OCI-LY1 (cell line): ENCODE measurements around the gene SRSF8.
"Not testable (repeated sequence)": the region's sequence is repeated elsewhere in the genome, so short reads cannot be mapped to it uniquely, and the experiment has no call there.

Experiments used
- H2AFZ ChIP-seq: fragments of 200-600 bp; sonication (generic), shearing (Covaris generic); 2 replicates; pipeline ENCODE4 v1.6.0; 2014; ENCODE audit warnings: antibody characterized with exemption, mild to moderate bottlenecking, low read length
- H3F3A ChIP-seq: fragments of 200-600 bp; sonication (generic), shearing (Covaris generic); 2 replicates; pipeline ENCODE4 v1.6.0; 2014; ENCODE audit warnings: mild to moderate bottlenecking, antibody characterized with exemption, low read length, moderate library complexity; ENCODE audit not compliant: insufficient read depth
- H3K27ac ChIP-seq: fragments of 200-600 bp; sonication (generic); 2 replicates; pipeline ENCODE4 v1.5.1; 2014; ENCODE audit warnings: low read length, mixed run types, mild to moderate bottlenecking, low read depth; ENCODE audit not compliant: poor library complexity, severe bottlenecking
- H3K27me3 ChIP-seq: fragments of 200-600 bp; sonication (generic); 2 replicates; pipeline ENCODE4 v1.6.0; 2014; ENCODE audit warnings: antibody characterized with exemption, mild to moderate bottlenecking, low read length, moderate library complexity; ENCODE audit not compliant: insufficient read depth
- H3K36me3 ChIP-seq: fragments of 200-600 bp; sonication (generic); 2 replicates; pipeline ENCODE4 v1.6.1; 2014; ENCODE audit warnings: mild to moderate bottlenecking, antibody characterized with exemption, low read length, moderate library complexity, mixed read lengths; ENCODE audit not compliant: insufficient read depth
- H3K4me1 ChIP-seq: fragments of 200-600 bp; sonication (generic); 2 replicates; pipeline ENCODE4 v1.5.1; 2014; ENCODE audit warnings: mild to moderate bottlenecking, low read length, moderate library complexity; ENCODE audit not compliant: insufficient read depth, severe bottlenecking
- H3K4me2 ChIP-seq: fragments of 200-600 bp; sonication (generic), shearing (Covaris generic); 2 replicates; pipeline ENCODE4 v1.6.1; 2014; ENCODE audit warnings: low read length
- H3K4me3 ChIP-seq: fragments of 200-600 bp; sonication (generic); 2 replicates; pipeline ENCODE4 v1.5.1; 2014; ENCODE audit warnings: low read length, low read depth, mild to moderate bottlenecking, mixed read lengths; ENCODE audit not compliant: poor library complexity, severe bottlenecking
- H3K79me2 ChIP-seq: fragments of 200-600 bp; shearing (Covaris generic); 2 replicates; pipeline ENCODE4 v1.6.1; 2016; ENCODE audit warnings: mixed run types, low read length, mixed read lengths; ENCODE audit not compliant: insufficient read depth
- H3K9ac ChIP-seq: fragments of 200-600 bp; sonication (generic), shearing (Covaris generic); 2 replicates; pipeline ENCODE4 v1.6.1; 2014; ENCODE audit warnings: mild to moderate bottlenecking, low read length, mixed read lengths
- H3K9me2 ChIP-seq: fragments of 200-600 bp; sonication (generic), shearing (Covaris generic); 2 replicates; pipeline ENCODE4 v1.6.1; 2014; ENCODE audit warnings: low read depth, mild to moderate bottlenecking, low read length, mixed read lengths
- H3K9me3 ChIP-seq: fragments of 200-600 bp; shearing (Covaris generic); 2 replicates; pipeline ENCODE4 v1.6.1; 2014; ENCODE audit warnings: low read length, mixed read lengths
- H4K20me1 ChIP-seq: fragments of 200-600 bp; sonication (generic), shearing (Covaris generic); 2 replicates; pipeline ENCODE4 v1.6.0; 2016; ENCODE audit warnings: mild to moderate bottlenecking, low read length; ENCODE audit not compliant: insufficient read depth
- EZH2 ChIP-seq: fragments of 200-600 bp; sonication (generic), shearing (Covaris generic); IDR thresholded peaks from 2 replicates; pipeline ENCODE4 v1.8.0; 2017; ENCODE audit warnings: borderline replicate concordance, mixed run types, mild to moderate bottlenecking, antibody characterized with exemption, low read length, moderate library complexity, mixed read lengths
- TF ChIP-seq, protein P1 (sequence below): fragments of 200-600 bp; sonication (generic), shearing (Covaris generic); IDR thresholded peaks from 2 replicates; pipeline ENCODE4 v1.5.1; 2017; ENCODE audit warnings: mild to moderate bottlenecking, antibody characterized with exemption, low read length, moderate library complexity, mixed read lengths

Gene SRSF8

GRCh38 chr11:95028357-95028756 is 38.4 kb upstream of the SRSF8 start:
- Histone ChIP-seq H3K4me2 (no peak overlapping the region), H3K9me2 (no peaks in the 10 kb centered on the region), H3K27me3 (no peaks in the 10 kb centered on the region; the same call in 1 of the 2 replicates), H4K20me1 (no peaks in the 10 kb centered on the region), H3K9ac (no peak overlapping the region), H3K27ac (no peak overlapping the region), H3K9me3 (no peaks in the 10 kb centered on the region), H3K79me2 (no peaks in the 10 kb centered on the region), H3K4me1 (no peaks in the 10 kb centered on the region), H3F3A (no peaks in the 10 kb centered on the region), H3K4me3 (no peak overlapping the region), H3K36me3 (no peaks in the 10 kb centered on the region), H2AFZ (no peak overlapping the region)
- TF ChIP-seq, protein P1, sequence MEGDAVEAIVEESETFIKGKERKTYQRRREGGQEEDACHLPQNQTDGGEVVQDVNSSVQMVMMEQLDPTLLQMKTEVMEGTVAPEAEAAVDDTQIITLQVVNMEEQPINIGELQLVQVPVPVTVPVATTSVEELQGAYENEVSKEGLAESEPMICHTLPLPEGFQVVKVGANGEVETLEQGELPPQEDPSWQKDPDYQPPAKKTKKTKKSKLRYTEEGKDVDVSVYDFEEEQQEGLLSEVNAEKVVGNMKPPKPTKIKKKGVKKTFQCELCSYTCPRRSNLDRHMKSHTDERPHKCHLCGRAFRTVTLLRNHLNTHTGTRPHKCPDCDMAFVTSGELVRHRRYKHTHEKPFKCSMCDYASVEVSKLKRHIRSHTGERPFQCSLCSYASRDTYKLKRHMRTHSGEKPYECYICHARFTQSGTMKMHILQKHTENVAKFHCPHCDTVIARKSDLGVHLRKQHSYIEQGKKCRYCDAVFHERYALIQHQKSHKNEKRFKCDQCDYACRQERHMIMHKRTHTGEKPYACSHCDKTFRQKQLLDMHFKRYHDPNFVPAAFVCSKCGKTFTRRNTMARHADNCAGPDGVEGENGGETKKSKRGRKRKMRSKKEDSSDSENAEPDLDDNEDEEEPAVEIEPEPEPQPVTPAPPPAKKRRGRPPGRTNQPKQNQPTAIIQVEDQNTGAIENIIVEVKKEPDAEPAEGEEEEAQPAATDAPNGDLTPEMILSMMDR: no peak
- no peak for TF ChIP-seq EZH2

- Histone ChIP-seq H3K9me3 (no peaks in the 10 kb centered on the region), H2AFZ (no peak overlapping the region), H3K9me2 (no peaks in the 10 kb centered on the region), H3K27ac (no peak overlapping the region), H4K20me1 (no peaks in the 10 kb centered on the region), H3K79me2 (no peaks in the 10 kb centered on the region), H3K36me3 (no peaks in the 10 kb centered on the region), H3K27me3 (no peaks in the 10 kb centered on the region; the same call in 1 of the 2 replicates), H3K4me3 (no peak overlapping the region), H3F3A (no peaks in the 10 kb centered on the region), H3K4me2 (no peak overlapping the region), H3K4me1 (no peaks in the 10 kb centered on the region), H3K9ac (no peak overlapping the region)
- TF ChIP-seq EZH2: no peak
- TF ChIP-seq, protein P1: no peak
Measured at GRCh38 chr11:95033051-95033450, 33.7 kb upstream of the SRSF8 start.

- TF ChIP-seq, protein P1: no peak
- no peak for TF ChIP-seq EZH2
- Histone ChIP-seq H2AFZ (no peak overlapping the region), H3K79me2 (no peaks in the 10 kb centered on the region), H3K4me3 (no peak overlapping the region), H3K4me2 (no peak overlapping the region), H3K36me3 (no peaks in the 10 kb centered on the region), H3K9me3 (no peaks in the 10 kb centered on the region), H3K9ac (no peak overlapping the region), H3K4me1 (no peaks in the 10 kb centered on the region), H3K27ac (no peak overlapping the region), H4K20me1 (no peaks in the 10 kb centered on the region), H3K27me3 (no peaks in the 10 kb centered on the region; the same call in 1 of the 2 replicates), H3F3A (no peaks in the 10 kb centered on the region), H3K9me2 (no peaks in the 10 kb centered on the region)
Measured at GRCh38 chr11:95035316-95035715, 31.4 kb upstream of the SRSF8 start.

DNA sequence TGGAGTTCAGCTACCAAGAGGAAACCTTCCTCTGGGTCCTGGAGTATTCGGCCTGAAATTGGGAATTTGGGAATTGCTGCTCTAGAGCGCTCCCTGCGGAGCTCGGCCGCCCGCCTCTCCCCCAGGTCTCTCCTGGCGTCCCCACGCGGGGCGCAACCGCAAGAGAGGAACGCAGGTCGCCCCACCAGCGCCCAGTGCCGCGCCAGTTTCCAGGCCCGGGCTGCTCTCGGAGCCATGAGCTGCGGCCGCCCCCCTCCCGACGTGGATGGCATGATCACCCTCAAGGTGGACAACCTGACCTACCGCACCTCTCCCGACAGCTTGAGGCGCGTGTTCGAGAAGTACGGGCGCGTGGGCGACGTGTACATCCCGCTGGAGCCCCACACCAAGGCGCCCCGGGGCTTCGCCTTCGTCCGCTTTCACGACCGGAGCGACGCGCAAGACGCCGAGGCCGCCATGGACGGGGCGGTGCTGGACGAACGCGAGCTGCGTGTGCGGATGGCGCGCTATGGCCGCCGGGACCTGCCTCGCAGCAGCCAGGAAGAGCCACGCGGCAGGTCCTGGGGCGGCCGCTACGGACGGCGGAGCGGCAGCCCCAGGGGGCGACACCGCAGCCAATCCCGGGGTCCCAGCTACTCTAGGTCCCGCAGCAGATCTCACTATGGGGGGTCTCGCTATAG is 29.2 kb upstream of the SRSF8 start:
- not testable (repeated sequence) for H3K27ac ChIP-seq, H3K4me1 ChIP-seq, H3K27me3 ChIP-seq, H3K9ac ChIP-seq, H3F3A ChIP-seq, H3K79me2 ChIP-seq, H3K4me2 ChIP-seq, H2AFZ ChIP-seq, H3K36me3 ChIP-seq, H4K20me1 ChIP-seq, H3K9me2 ChIP-seq, H3K4me3 ChIP-seq, H3K9me3 ChIP-seq
